Tibial artery (tissue), 4 donors: ENCODE results near the gene AKAP9.

Source experiments
- DNase-seq, 2 donors: peaks; one replicate each; pipeline ENCODE4 v3.0.0-alpha.2; 2019
- H3K27ac ChIP-seq, 2 donors: fragments of 200-600 bp; sonication (generic) in 1 of 2; 1 replicate in 1 of 2; 2 replicates in 1 of 2; pipeline ENCODE4 v1.5.1; 2018 to 2019; ENCODE audit warnings: mild to moderate bottlenecking in 1 of 2
- H3K27me3 ChIP-seq, 2 donors: fragments of 200-600 bp; sonication (generic) in 1 of 2; one replicate each; pipeline versions ENCODE4 v1.5.1 to v1.6.0; 2016 to 2019
- H3K36me3 ChIP-seq, 3 donors: fragments of 200-600 bp; sonication (generic) in 2 of 3; one replicate each; pipeline ENCODE4 v1.5.1; 2016 to 2019; ENCODE audit warnings: mild to moderate bottlenecking in 2 of 3
- H3K4me1 ChIP-seq, 4 donors: fragments of 200-600 bp; sonication (generic) in 2 of 4; 1 replicate in 3 of 4; 2 replicates in 1 of 4; pipeline ENCODE4 v1.5.1; 2016 to 2019
- H3K4me3 ChIP-seq, 2 donors: fragments of 200-600 bp; sonication (generic) in 1 of 2; 1 replicate in 1 of 2; 2 replicates in 1 of 2; pipeline ENCODE4 v1.5.1; 2018 to 2019; ENCODE audit warnings: mild to moderate bottlenecking in 2 of 2
- H3K9me3 ChIP-seq, 3 donors: fragments of 200-600 bp; sonication (generic) in 1 of 3; one replicate each; pipeline ENCODE4 v1.5.1; 2016 to 2019
- intact Hi-C: fragments of 100-400 bp; cut with DNase I; formaldehyde crosslinking; loops from one replicate; pipeline ENCODE4 v1.15.0; 2023; ENCODE audit warnings: low total_unique reads
- TF ChIP-seq, protein P1 (sequence below), 2 experiments: fragments of 200-600 bp in 1 of 2; fragments of 450-650 bp in 1 of 2; IDR thresholded peaks; one replicate each; pipeline ENCODE4 v1.5.1; 2017 to 2019; ENCODE audit warnings: antibody characterized with exemption in 2 of 2, mild to moderate bottlenecking in 1 of 2, moderate library complexity in 1 of 2

The AKAP9 gene

GRCh38 chr7:91913612-91914011 lies 27.1 kb upstream of the AKAP9 start:
- DNase-seq = no peak

DNA sequence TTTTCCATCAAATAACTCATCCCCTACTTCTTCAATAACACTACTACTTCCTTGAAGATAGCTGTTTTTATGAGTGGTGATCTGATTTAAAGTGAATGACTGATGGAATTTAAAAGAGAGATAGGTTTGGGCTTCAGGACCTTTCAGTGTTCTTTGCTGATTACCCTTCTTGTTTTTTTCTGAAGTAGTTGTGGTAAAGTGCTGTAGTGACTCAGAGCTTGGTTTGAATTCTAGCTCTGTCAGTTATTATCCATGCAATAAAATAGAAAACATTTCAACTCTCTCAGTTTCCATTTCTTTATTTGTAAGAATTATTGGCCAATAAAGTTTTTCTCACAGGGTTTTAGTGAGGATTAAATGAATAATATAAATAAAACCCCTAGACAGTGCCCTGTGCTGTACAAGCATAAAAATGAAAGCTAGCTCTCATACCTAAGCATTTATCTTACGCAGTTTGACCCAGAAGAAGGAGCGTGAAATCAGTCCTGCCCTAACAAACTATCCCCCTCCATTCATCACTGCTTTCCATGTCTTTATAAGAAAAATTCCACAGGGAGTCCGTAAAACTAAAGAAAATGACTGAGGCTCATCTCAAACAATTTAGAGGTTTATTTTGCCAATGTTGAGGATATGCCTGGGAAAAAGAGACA lies 25.1 kb upstream of the AKAP9 start:
- H3K9me3 ChIP-seq = no peaks in the 10 kb centered on the region
- TF ChIP-seq, protein P1, sequence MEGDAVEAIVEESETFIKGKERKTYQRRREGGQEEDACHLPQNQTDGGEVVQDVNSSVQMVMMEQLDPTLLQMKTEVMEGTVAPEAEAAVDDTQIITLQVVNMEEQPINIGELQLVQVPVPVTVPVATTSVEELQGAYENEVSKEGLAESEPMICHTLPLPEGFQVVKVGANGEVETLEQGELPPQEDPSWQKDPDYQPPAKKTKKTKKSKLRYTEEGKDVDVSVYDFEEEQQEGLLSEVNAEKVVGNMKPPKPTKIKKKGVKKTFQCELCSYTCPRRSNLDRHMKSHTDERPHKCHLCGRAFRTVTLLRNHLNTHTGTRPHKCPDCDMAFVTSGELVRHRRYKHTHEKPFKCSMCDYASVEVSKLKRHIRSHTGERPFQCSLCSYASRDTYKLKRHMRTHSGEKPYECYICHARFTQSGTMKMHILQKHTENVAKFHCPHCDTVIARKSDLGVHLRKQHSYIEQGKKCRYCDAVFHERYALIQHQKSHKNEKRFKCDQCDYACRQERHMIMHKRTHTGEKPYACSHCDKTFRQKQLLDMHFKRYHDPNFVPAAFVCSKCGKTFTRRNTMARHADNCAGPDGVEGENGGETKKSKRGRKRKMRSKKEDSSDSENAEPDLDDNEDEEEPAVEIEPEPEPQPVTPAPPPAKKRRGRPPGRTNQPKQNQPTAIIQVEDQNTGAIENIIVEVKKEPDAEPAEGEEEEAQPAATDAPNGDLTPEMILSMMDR (IDR thresholded peaks at IDR 0.05) = no peak
- H3K27me3 ChIP-seq = no peaks in the 10 kb centered on the region
- H3K4me3 ChIP-seq = no peak overlapping the region
- H3K36me3 ChIP-seq = no peaks in the 10 kb centered on the region
- H3K27ac ChIP-seq = no peak overlapping the region
- intact Hi-C loops = no loop called here
- H3K4me1 ChIP-seq = no peaks in the 10 kb centered on the region
- no peak for DNase-seq

More at GRCh38 chr7:91913612-91914011, 27.1 kb upstream of the AKAP9 start:
- intact Hi-C loops = no loop called here
- Histone ChIP-seq H3K27me3 (no peaks in the 10 kb centered on the region), H3K9me3 (no peaks in the 10 kb centered on the region), H3K4me1 (no peaks in the 10 kb centered on the region), H3K36me3 (no peaks in the 10 kb centered on the region), H3K27ac (no peak overlapping the region), H3K4me3 (no peak overlapping the region)
- TF ChIP-seq, protein P1 (IDR thresholded peaks at IDR 0.05) = no peak

- Histone ChIP-seq H3K9me3 (no peaks in the 10 kb centered on the region), H3K4me3 (no peak overlapping the region), H3K27ac (no peak overlapping the region), H3K27me3 (no peaks in the 10 kb centered on the region), H3K36me3 (no peaks in the 10 kb centered on the region), H3K4me1 (no peaks in the 10 kb centered on the region)
- TF ChIP-seq, protein P1 (IDR thresholded peaks at IDR 0.05) = no peak
- no peak for DNase-seq
- intact Hi-C loops = no loop called here
These were observed 24.6 kb upstream of the AKAP9 start for GRCh38 chr7:91916051-91916440.

DNA sequence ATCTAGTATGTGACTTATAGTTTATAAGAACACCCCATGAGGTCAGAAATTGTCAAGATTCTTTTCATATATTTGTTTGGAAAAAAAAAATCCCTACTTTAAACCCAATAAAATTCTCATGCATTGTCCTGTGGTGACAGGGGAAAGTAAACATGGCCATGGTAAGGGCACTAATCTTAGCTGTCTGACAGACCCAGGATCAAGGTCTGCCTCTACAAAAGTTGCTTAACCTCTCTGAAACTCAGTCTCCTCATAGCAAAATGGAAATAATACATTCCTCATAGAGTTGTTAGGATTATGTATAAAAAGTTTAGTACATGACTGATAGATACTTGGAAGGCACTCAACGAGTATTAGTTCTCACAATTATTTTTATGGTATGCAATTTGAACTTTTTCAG lies 22.3 kb upstream of the AKAP9 start:
- Histone ChIP-seq H3K4me3 (no peak overlapping the region), H3K27ac (no peak overlapping the region), H3K27me3 (no peaks in the 10 kb centered on the region), H3K4me1 (no peaks in the 10 kb centered on the region), H3K9me3 (no peaks in the 10 kb centered on the region), H3K36me3 (no peaks in the 10 kb centered on the region)
- TF ChIP-seq, protein P1 (IDR thresholded peaks at IDR 0.05) = no peak
- intact Hi-C loops = no loop called here
- DNase-seq = no peak

GRCh38 chr7:91922857-91923256 lies 17.8 kb upstream of the AKAP9 start:
- Histone ChIP-seq H3K27ac (no peak overlapping the region), H3K4me1 (no peaks in the 10 kb centered on the region), H3K4me3 (no peak overlapping the region), H3K27me3 (no peaks in the 10 kb centered on the region), H3K36me3 (no peaks in the 10 kb centered on the region), H3K9me3 (no peaks in the 10 kb centered on the region)
- TF ChIP-seq, protein P1 (IDR thresholded peaks at IDR 0.05) = no peak
- DNase-seq = no peak
- intact Hi-C loops = no loop called here

- H3K4me1 ChIP-seq = no peaks in the 10 kb centered on the region
- TF ChIP-seq, protein P1 (IDR thresholded peaks at IDR 0.05) = no peak
- no peak for DNase-seq
- no peaks in the 10 kb centered on the region for H3K36me3 ChIP-seq
- H3K9me3 ChIP-seq = no peaks in the 10 kb centered on the region
- intact Hi-C loops = no loop called here
- no peaks in the 10 kb centered on the region for H3K27me3 ChIP-seq
- H3K4me3 ChIP-seq = no peak overlapping the region
- no peak overlapping the region for H3K27ac ChIP-seq
These were observed 12.8 kb upstream of the AKAP9 start for GRCh38 chr7:91927912-91928311.
